Loucy (cell line): ENCODE measurements around the gene DRC7.

ENCODE experiments used
- EZH2phosphoT487 ChIP-seq: fragments of 200-600 bp; IDR thresholded peaks from 2 replicates; pipeline ENCODE4 v1.6.1; 2018; ENCODE audit warnings: antibody characterized with exemption, mild to moderate bottlenecking, moderate library complexity, borderline replicate concordance
- TF ChIP-seq, protein P1 (sequence below): fragments of 200-600 bp; sonication (generic); conservative IDR thresholded peaks from 2 replicates; pipeline ENCODE4 v1.5.1; 2014; ENCODE audit warnings: mild to moderate bottlenecking, antibody characterized with exemption, low read length

- TF ChIP-seq, protein P1, sequence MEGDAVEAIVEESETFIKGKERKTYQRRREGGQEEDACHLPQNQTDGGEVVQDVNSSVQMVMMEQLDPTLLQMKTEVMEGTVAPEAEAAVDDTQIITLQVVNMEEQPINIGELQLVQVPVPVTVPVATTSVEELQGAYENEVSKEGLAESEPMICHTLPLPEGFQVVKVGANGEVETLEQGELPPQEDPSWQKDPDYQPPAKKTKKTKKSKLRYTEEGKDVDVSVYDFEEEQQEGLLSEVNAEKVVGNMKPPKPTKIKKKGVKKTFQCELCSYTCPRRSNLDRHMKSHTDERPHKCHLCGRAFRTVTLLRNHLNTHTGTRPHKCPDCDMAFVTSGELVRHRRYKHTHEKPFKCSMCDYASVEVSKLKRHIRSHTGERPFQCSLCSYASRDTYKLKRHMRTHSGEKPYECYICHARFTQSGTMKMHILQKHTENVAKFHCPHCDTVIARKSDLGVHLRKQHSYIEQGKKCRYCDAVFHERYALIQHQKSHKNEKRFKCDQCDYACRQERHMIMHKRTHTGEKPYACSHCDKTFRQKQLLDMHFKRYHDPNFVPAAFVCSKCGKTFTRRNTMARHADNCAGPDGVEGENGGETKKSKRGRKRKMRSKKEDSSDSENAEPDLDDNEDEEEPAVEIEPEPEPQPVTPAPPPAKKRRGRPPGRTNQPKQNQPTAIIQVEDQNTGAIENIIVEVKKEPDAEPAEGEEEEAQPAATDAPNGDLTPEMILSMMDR: no peak
- no peak for TF ChIP-seq EZH2phosphoT487
Measured at GRCh38 chr16:57771141-57771785, 76.7 kb downstream of the DRC7 start.
